GM12878 (cell line): ENCODE data around the gene ESPNL. TPM values are rescaled to one million over a fixed set of nuclear protein-coding genes. Genes with fewer than 3 reads are reported as not detected.
A peak's percentile ranks its signal among the peaks of the same experiment; 100 is the strongest.

Source experiments
- ATAC-seq: fragments of 200-7000 bp; cut with Tn5 transposase; 3 replicates; pipeline ENCODE4 v1.9.1; 2020; ENCODE audit warnings: mild to moderate bottlenecking, moderate library complexity
- BruUV-seq: library from RNA; stranded (reverse); fragments of 400-500 nt; replicated peaks from 2 replicates; lab custom pipeline; 2021; lab: Mats Ljungman, UMichigan
- CTCF ChIA-PET: fragments of 300-600 bp; sonication (Branson Sonifier 250); formaldehyde crosslinking; extraction: SDS; loops from one replicate; lab custom pipeline; 2021; ENCODE audit warnings: inconsistent platforms; lab: Yijun Ruan, JAX
- POLR2A ChIA-PET: fragments of 350-600 bp; formaldehyde crosslinking; extraction: SDS; loops from one replicate; lab custom pipeline; 2021; ENCODE audit warnings: inconsistent platforms; lab: Charles Lee
- RAD21 ChIA-PET: fragments of 300-600 bp; sonication (Branson Sonifier 250); formaldehyde crosslinking; loops from one replicate; lab custom pipeline; 2023; ENCODE audit warnings: antibody characterized with exemption; ENCODE audit not compliant: unreplicated experiment; lab: Charles Lee
- SMC1A ChIA-PET: fragments of 300-600 bp; sonication (Branson Sonifier 250); formaldehyde crosslinking; loops from one replicate; lab custom pipeline; 2023; ENCODE audit not compliant: unreplicated experiment, uncharacterized antibody; lab: Charles Lee
- DNase-seq: peaks from one replicate; pipeline ENCODE4 v3.0.0-alpha.2; 2011; ENCODE audit warnings: low read depth, low spot score
- FAIRE-seq: peaks from 3 replicates; lab custom pipeline; 2011; peaks lifted over from hg19 to GRCh38; lab: Jason Lieb, UNC
- H2AFZ ChIP-seq: 2 replicates; pipeline ENCODE4 v1.6.0; 2011; ENCODE audit warnings: low read depth, low read length, control low read depth; ENCODE audit not compliant: control insufficient read depth
- H3K27ac ChIP-seq: 2 replicates; pipeline ENCODE4 v1.5.1; 2011; ENCODE audit warnings: control low read depth; ENCODE audit not compliant: control insufficient read depth, insufficient read depth
- H3K27me3 ChIP-seq, 2 experiments: replicated peaks in 1 of 2; 2 replicates each; pipeline versions ENCODE4 v1.6.0 to v1.6.1; 2011; ENCODE audit warnings: low read length in 1 of 2; ENCODE audit not compliant: control insufficient read depth in 2 of 2, insufficient read depth in 2 of 2
- H3K36me3 ChIP-seq, 2 experiments: 2 replicates each; pipeline ENCODE4 v1.5.1; 2011; ENCODE audit warnings: low read length in 1 of 2; ENCODE audit not compliant: control insufficient read depth in 2 of 2, insufficient read depth in 2 of 2
- H3K4me1 ChIP-seq: 2 replicates; pipeline ENCODE4 v1.6.1; 2011; ENCODE audit warnings: mild to moderate bottlenecking, low read length, moderate library complexity, mixed read lengths; ENCODE audit not compliant: control insufficient read depth, insufficient read depth
- H3K4me2 ChIP-seq: 2 replicates; pipeline ENCODE4 v1.6.0; 2011; ENCODE audit warnings: control low read depth; ENCODE audit not compliant: control insufficient read depth, insufficient read depth
- H3K4me3 ChIP-seq: fragments of 200-600 bp; sonication (generic); 2 replicates; pipeline ENCODE4 v1.5.1; 2016
- H3K79me2 ChIP-seq: 2 replicates; pipeline ENCODE4 v1.6.0; 2011; ENCODE audit warnings: low read length; ENCODE audit not compliant: control insufficient read depth, insufficient read depth
- H3K9ac ChIP-seq: 2 replicates; pipeline ENCODE4 v1.8.0; 2011; ENCODE audit warnings: low read length, control low read depth, mixed read lengths; ENCODE audit not compliant: control insufficient read depth, insufficient read depth
- H3K9me3 ChIP-seq: replicated peaks from 3 replicates; pipeline ENCODE4 v1.5.1; 2011; ENCODE audit warnings: mild to moderate bottlenecking, low read length; ENCODE audit not compliant: control insufficient read depth, insufficient read depth
- H4K20me1 ChIP-seq: 2 replicates; pipeline ENCODE4 v1.6.0; 2011; ENCODE audit not compliant: control insufficient read depth, insufficient read depth
- ATF7 ChIP-seq: fragments of 450-650 bp; IDR thresholded peaks from 2 replicates; pipeline ENCODE4 v1.6.1; 2016; ENCODE audit warnings: low read depth, mild to moderate bottlenecking
- EP300 ChIP-seq, 2 experiments: fragments of 150-350 bp in 1 of 2; IDR thresholded peaks; 2 replicates each; pipeline ENCODE4 v1.6.1; 2011 to 2012; ENCODE audit warnings: low read depth in 2 of 2, low read length in 2 of 2, borderline replicate concordance in 1 of 2, improper control_type of control experiment in 1 of 2, inconsistent platforms in 1 of 2; ENCODE audit not compliant: control insufficient read depth in 1 of 2
- FOS ChIP-seq: IDR thresholded peaks from 3 replicates; pipeline ENCODE4 v1.6.1; 2011; ENCODE audit warnings: borderline replicate concordance; ENCODE audit not compliant: insufficient read length; ENCODE audit errors: extremely low read depth
- IKZF1 ChIP-seq: fragments of 450-650 bp; conservative IDR thresholded peaks from 2 replicates; pipeline ENCODE4 v1.6.1; 2017; ENCODE audit warnings: antibody characterized with exemption, mild to moderate bottlenecking
- POLR2AphosphoS2 ChIP-seq: IDR thresholded peaks from 2 replicates; pipeline ENCODE4 v1.6.1; 2011; ENCODE audit warnings: low read depth, mild to moderate bottlenecking, low read length, improper control_type of control experiment, moderate library complexity
- POU2F2 ChIP-seq: IDR thresholded peaks from 3 replicates; pipeline ENCODE4 v1.6.1; 2011; ENCODE audit warnings: low read depth, mild to moderate bottlenecking, low read length, borderline replicate concordance
- PRDM15 ChIP-seq: fragments of 450-650 bp; formaldehyde crosslinking; IDR thresholded peaks from 2 replicates; pipeline ENCODE4 v1.4.0; 2020; ENCODE audit warnings: mild to moderate bottlenecking, moderate library complexity
- RAD21 ChIP-seq: IDR thresholded peaks from 2 replicates; pipeline ENCODE4 v1.6.1; 2011; ENCODE audit warnings: mild to moderate bottlenecking, low read depth, low read length, moderate library complexity; ENCODE audit not compliant: insufficient read depth
- SIN3A ChIP-seq: IDR thresholded peaks from 2 replicates; pipeline ENCODE4 v1.6.1; 2012; ENCODE audit warnings: low read depth, low read length, improper control_type of control experiment
- TBL1XR1 ChIP-seq: IDR thresholded peaks from 2 replicates; pipeline ENCODE4 v1.6.1; 2012; ENCODE audit warnings: low read depth, low read length, improper control_type of control experiment
- TCF7 ChIP-seq: IDR thresholded peaks from 2 replicates; pipeline ENCODE4 v1.6.1; 2014; ENCODE audit warnings: antibody characterized with exemption, borderline replicate concordance
- WGBS: methylation state at CpG from one replicate; pipeline ENCODE4 v1.1.6; 2016; ENCODE audit warnings: low lambda C conversion rate; ENCODE audit not compliant: insufficient replicate concordance, insufficient coverage; ENCODE audit errors: missing lambda C conversion rate; 5-methylcytosine and 5-hydroxymethylcytosine counted together
- in situ Hi-C: fragments of 300-500 bp; cut with MboI; formaldehyde crosslinking; loops from 9 replicates; pipeline ENCODE4 v1.14.3; 2018; ENCODE audit warnings: mixed read lengths
- intact Hi-C: fragments of 100-400 bp; cut with micrococcal nuclease; formaldehyde crosslinking; loops from one replicate; pipeline ENCODE4 v1.14.2; 2022; ENCODE audit not compliant: unreplicated experiment
- polyA plus RNA-seq, 11 experiments: library from polyadenylated mRNA; depleted of rRNA in 4 of 11; unstranded in 6 of 11; stranded (reverse) in 5 of 11; fragments of >200 nt; fragmentation: Nextera tagmentation in 4 of 11; fragmentation: Illumina TruSeq in 1 of 11; extraction: Ambion mirVana in 4 of 11; extraction: Trizol in 1 of 11; gene quantifications; 1 replicate in 1 of 11; 2 replicates in 10 of 11; pipeline versions ENCODE4 v1.2.1 to v1.2.3, GENCODE V29; 2011 to 2016; ENCODE audit warnings: inconsistent platforms in 2 of 11, missing spikeins in 2 of 11, low read depth in 1 of 11
- total RNA-seq, 4 experiments: library from RNA; depleted of rRNA in 3 of 4; stranded (reverse); fragments of >200 nt in 3 of 4; fragmentation: Illumina TruSeq in 1 of 4; extraction: Trizol in 1 of 4; gene quantifications; 2 replicates each; pipeline versions ENCODE4 v1.2.1 to v1.2.3, GENCODE V29; 2013 to 2021

Gene ESPNL
- total and polyA plus RNA-seq, 10 of the 15 experiments (the other 5 are each of a cell fraction or from before 2014, with no cell fraction given): 0.05 to 0.94 (median 0.36) TPM; not detected in 3

GRCh38 chr2:238121511-238122286 is 21.6 kb downstream of the ESPNL start:
- FAIRE-seq: no peak
- DNase-seq: no peak
- no peak overlapping the region for H2AFZ ChIP-seq
- no peaks in the 10 kb centered on the region for H3K27me3 ChIP-seq
- peaks cover 4% of the 10 kb centered on the region; the same call in 2 of the 3 replicates for H3K9me3 ChIP-seq
- no peaks in the 10 kb centered on the region for H3K36me3 ChIP-seq
- TF ChIP-seq TBL1XR1: no peak
- no peak for TF ChIP-seq POLR2AphosphoS2
- no peak for TF ChIP-seq ATF7
- TF ChIP-seq TCF7: no peak
- BruUV-seq: no TSS peak
- H3K4me2 ChIP-seq: no peak overlapping the region
- no peaks in the 10 kb centered on the region for H3K79me2 ChIP-seq
- H3K9ac ChIP-seq: no peak overlapping the region
- H3K4me3 ChIP-seq: no peak overlapping the region
- WGBS: 64% methylated on average over 27 of the region's 27 CpGs
- H4K20me1 ChIP-seq: no peaks in the 10 kb centered on the region
- POLR2A ChIA-PET: interaction anchor here (2.2 kb wide), 1 partner anchor 13 kb away, joined by 7 read pairs; no protein-coding TSS in a partner anchor
- SMC1A ChIA-PET: interaction anchor here (1.0 kb wide), 1 partner anchor 15 kb away, joined by 3 read pairs; no protein-coding TSS in a partner anchor
- in situ Hi-C loops (no loop called here), intact Hi-C loops (no loop called here)
- no peak for ATAC-seq
- CTCF ChIA-PET: interaction anchor here (0.8 kb wide), 1 partner anchor 17 kb away, joined by 3 read pairs; no protein-coding TSS in a partner anchor
- no peak overlapping the region for H3K27ac ChIP-seq
- RAD21 ChIA-PET: no interaction called here
- no peaks in the 10 kb centered on the region for H3K4me1 ChIP-seq

- SMC1A ChIA-PET: no interaction called here
- TF ChIP-seq RAD21 (no peak), FOS (no peak), IKZF1 (no peak), SIN3A (no peak), EP300 (IDR thresholded peaks at IDR 0.05; ENCODE audit: borderline replicate concordance in 1 of 2, control insufficient read depth in 1 of 2, low read depth in 2 of 2, low read length in 2 of 2) (no peak), POU2F2 (no peak), PRDM15 (no peak)
These were observed 22.4 kb downstream of the ESPNL start for GRCh38 chr2:238122287-238123217.

More at GRCh38 chr2:238122287-238123217, 22.4 kb downstream of the ESPNL start:
- H3K4me3 ChIP-seq: no peak overlapping the region
- intact Hi-C loops (no loop called here), in situ Hi-C loops (no loop called here)
- no peaks in the 10 kb centered on the region for H3K27me3 ChIP-seq
- H3K36me3 ChIP-seq: no peaks in the 10 kb centered on the region
- ChIA-PET RAD21 (no interaction called here), POLR2A (no interaction called here), CTCF (no interaction called here)
- no peaks in the 10 kb centered on the region for H3K79me2 ChIP-seq
- ATAC-seq (no peak), FAIRE-seq (peak; percentile 13), DNase-seq (no peak)
- no peak overlapping the region for H3K9ac ChIP-seq
- no TSS peak for BruUV-seq
- H3K9me3 ChIP-seq: peaks cover 4% of the 10 kb centered on the region; the same call in 2 of the 3 replicates
- H3K27ac ChIP-seq: no peak overlapping the region
- 64% methylated on average over 29 of the region's 29 CpGs for WGBS
- H3K4me1 ChIP-seq: no peaks in the 10 kb centered on the region
- no peaks in the 10 kb centered on the region for H4K20me1 ChIP-seq
- H3K4me2 ChIP-seq: no peak overlapping the region
- no peak overlapping the region for H2AFZ ChIP-seq
